Left lung (tissue), 10 donors: ENCODE measurements around the gene FBL. TPM values are rescaled to one million over a fixed set of nuclear protein-coding genes. Genes with fewer than 3 reads are reported as not detected.

Experiments
- ATAC-seq: fragments of 200-7000 bp; cut with Tn5 transposase; one replicate; pipeline ENCODE4 v1.9.1; 2020; ENCODE audit warnings: moderate library complexity
- DNase-seq, 4 donors: peaks; one replicate each; pipeline ENCODE4 v3.0.0-alpha.2; 2013 to 2020
- H3K27ac ChIP-seq, 2 donors: fragments of 200-600 bp; sonication (generic) in 1 of 2; one replicate each; pipeline versions ENCODE4 v1.5.0 to v1.8.0; 2020 to 2021
- H3K27me3 ChIP-seq, 2 donors: fragments of 200-600 bp; sonication (generic) in 1 of 2; one replicate each; pipeline versions ENCODE4 v1.5.0 to v1.8.0; 2020 to 2021
- H3K36me3 ChIP-seq, 2 donors: fragments of 200-600 bp; sonication (generic) in 1 of 2; one replicate each; pipeline versions ENCODE4 v1.5.0 to v1.8.0; 2020 to 2021
- H3K4me1 ChIP-seq, 2 donors: fragments of 200-600 bp; one replicate each; pipeline ENCODE4 v1.8.0; 2021
- H3K4me3 ChIP-seq, 2 donors: fragments of 200-600 bp; sonication (generic) in 1 of 2; one replicate each; pipeline versions ENCODE4 v1.5.0 to v1.8.0; 2020 to 2021; ENCODE audit warnings: mild to moderate bottlenecking in 1 of 2
- H3K9me3 ChIP-seq, 2 donors: fragments of 200-600 bp; sonication (generic) in 1 of 2; one replicate each; pipeline versions ENCODE4 v1.5.0 to v1.8.0; 2020 to 2021
- intact Hi-C, 2 donors: fragments of 100-400 bp; cut with DNase I; formaldehyde crosslinking; loops; one replicate each; pipeline versions ENCODE4 v1.11.2 to v1.14.2; 2022
- polyA plus RNA-seq, 6 donors: library from polyadenylated mRNA; unstranded; fragments of 120-200 nt; gene quantifications; one replicate each; pipeline ENCODE4 v1.2.1, GENCODE V29; 2013; ENCODE audit not compliant: insufficient read length in 6 of 6
- total RNA-seq, 2 donors: library from RNA; stranded (reverse); fragmentation: NEBNext Ultra II Directional; extraction: Animal tissue kit (Norgen Biotek cat#: 25700); gene quantifications; one replicate each; pipeline ENCODE4 v1.2.1, GENCODE V29; 2021
- TF ChIP-seq, protein P1 (sequence below), 2 donors: fragments of 200-600 bp; sonication (generic) in 1 of 2; IDR thresholded peaks; one replicate each; pipeline versions ENCODE4 v1.5.0 to v1.8.0; 2021; ENCODE audit warnings: antibody characterized with exemption in 2 of 2
- donor health status: DM: no; HTN: yes; CAD: no.
- donor health status: DM: no; HTN: no; CAD: no.

The FBL gene
- total and polyA plus RNA-seq, 8 donors, result 82.5 to 375 (median 340) TPM

DNA sequence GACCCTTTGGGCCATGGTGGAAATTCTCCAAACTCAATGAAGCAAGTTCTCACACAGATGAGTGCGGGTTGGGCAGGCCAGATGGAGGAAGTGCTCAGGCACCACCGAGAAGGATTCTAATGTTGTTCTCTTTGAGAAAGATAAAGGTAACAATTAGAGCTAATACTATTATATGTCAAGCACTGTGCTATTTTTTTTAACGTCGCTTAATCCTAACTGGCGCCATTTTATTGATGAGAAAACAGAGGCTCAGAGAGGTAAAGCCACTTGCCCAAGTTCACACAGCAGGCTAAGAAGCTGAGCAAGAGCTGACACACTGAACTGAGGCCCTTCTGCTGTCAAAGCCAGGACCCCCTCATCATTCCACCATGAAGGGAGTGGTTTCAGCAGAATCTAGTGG is 1.0 kb downstream of the FBL start:
- DNase-seq, result no peak
- Histone ChIP-seq H3K9me3 (no peaks in the 10 kb centered on the region), H3K27ac (no peak overlapping the region), H3K36me3 (peaks cover 0 to 1% of the 10 kb centered on the region in 2 donors), H3K4me3 (peak overlapping the region; percentile 71 to 86), H3K27me3 (no peaks in the 10 kb centered on the region), H3K4me1 (peaks cover 23 to 45% of the 10 kb centered on the region in 2 donors)
- intact Hi-C loops, result no loop called here
- TF ChIP-seq, protein P1, sequence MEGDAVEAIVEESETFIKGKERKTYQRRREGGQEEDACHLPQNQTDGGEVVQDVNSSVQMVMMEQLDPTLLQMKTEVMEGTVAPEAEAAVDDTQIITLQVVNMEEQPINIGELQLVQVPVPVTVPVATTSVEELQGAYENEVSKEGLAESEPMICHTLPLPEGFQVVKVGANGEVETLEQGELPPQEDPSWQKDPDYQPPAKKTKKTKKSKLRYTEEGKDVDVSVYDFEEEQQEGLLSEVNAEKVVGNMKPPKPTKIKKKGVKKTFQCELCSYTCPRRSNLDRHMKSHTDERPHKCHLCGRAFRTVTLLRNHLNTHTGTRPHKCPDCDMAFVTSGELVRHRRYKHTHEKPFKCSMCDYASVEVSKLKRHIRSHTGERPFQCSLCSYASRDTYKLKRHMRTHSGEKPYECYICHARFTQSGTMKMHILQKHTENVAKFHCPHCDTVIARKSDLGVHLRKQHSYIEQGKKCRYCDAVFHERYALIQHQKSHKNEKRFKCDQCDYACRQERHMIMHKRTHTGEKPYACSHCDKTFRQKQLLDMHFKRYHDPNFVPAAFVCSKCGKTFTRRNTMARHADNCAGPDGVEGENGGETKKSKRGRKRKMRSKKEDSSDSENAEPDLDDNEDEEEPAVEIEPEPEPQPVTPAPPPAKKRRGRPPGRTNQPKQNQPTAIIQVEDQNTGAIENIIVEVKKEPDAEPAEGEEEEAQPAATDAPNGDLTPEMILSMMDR (IDR thresholded peaks at IDR 0.05), result no peak
- no peak for ATAC-seq

DNA sequence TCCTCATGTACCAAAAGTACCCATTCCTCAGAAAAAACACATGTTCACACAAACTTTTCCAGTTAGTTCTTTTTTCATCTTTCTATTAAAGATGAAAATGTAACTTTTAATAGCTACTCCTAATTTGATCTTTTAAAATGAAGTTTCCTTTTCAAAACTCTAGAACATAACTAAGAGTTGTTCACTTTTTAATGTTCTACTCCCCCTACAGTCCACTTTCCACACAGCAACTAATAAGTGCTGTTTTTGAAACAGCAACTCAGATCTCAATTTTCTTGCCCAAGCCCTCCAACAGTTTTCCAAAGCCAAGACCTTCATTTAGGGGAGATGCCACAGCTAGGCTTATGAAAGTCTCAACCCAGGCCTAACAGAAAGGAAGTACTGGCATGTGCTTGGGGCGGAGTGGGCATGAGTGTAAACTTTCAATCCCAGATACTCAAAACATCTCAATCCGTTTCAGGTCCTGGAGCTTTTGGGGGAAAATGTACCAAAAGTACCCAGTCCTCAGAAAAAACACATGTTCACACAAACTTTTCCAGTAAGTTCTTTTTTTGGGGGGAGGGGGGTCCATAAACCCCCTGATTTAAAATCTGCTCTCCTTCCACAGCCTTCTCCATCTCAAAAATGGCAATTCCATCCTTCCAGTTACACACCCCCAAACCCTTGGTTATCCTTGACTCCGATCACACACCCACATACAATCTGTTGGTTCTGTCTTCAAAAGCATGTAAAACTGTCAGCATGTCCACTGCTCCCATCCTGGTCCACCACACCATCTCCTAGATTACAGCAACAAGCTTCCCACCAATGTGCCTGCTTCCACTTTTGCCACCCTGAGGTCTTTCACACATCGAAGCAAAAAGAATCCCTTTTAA is 2.0 kb downstream of the FBL start:
- Histone ChIP-seq H3K4me1 (peaks cover 23 to 45% of the 10 kb centered on the region in 2 donors), H3K27ac (no peak overlapping the region), H3K27me3 (no peaks in the 10 kb centered on the region), H3K36me3 (peaks cover 0 to 12% of the 10 kb centered on the region in 2 donors), H3K9me3 (no peaks in the 10 kb centered on the region), H3K4me3 (no peak overlapping the region)
- DNase-seq (peak in 2 of 4 donors; percentile 23 to 53), ATAC-seq (no peak)
- TF ChIP-seq, protein P1 (IDR thresholded peaks at IDR 0.05), result peak; percentile 50 to 58
- intact Hi-C loops, result no loop called here

DNA sequence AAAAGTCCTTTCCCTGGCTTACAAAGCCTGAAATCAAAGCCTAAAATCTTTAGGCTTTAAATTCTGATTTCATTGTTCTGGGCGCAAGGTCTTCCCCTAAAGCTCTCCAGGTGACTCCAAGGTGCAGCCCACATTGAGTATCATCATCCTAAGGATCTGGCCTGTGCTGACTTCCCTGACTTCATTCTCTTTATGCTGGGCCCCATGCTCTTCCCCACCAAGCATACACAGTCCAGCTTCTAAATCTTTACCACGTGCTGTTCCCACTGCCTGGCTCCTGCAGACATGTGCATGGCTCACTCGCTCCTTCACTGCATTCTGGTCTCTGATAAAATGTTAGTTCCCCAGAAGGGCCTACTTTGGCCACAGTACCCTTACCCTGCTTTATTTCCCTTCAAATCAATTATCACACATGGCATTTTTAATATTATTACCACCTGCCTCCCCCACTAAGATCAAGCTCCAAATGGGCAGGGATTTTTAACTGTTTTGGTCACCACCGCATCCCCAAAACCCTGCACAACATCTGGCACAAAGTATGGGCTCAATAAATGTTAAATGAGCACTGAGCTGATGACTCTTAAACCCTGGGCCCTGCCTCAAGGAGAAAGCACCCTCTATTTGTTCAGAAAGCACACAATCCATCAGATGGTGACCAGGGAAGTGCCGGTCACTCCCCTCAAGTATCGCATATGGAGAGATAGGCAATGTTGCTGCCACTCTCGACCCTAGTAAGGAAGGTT is 3.3 kb downstream of the FBL start:
- no peak for ATAC-seq
- no peaks in the 10 kb centered on the region for H3K9me3 ChIP-seq
- peaks cover 5 to 24% of the 10 kb centered on the region in 2 donors for H3K36me3 ChIP-seq
- peaks cover 23 to 45% of the 10 kb centered on the region in 2 donors for H3K4me1 ChIP-seq
- DNase-seq, result no peak
- H3K27me3 ChIP-seq, result no peaks in the 10 kb centered on the region
- intact Hi-C loops, result no loop called here
- TF ChIP-seq, protein P1 (IDR thresholded peaks at IDR 0.05), result no peak
- no peak overlapping the region for H3K27ac ChIP-seq
- H3K4me3 ChIP-seq, result no peak overlapping the region

DNA sequence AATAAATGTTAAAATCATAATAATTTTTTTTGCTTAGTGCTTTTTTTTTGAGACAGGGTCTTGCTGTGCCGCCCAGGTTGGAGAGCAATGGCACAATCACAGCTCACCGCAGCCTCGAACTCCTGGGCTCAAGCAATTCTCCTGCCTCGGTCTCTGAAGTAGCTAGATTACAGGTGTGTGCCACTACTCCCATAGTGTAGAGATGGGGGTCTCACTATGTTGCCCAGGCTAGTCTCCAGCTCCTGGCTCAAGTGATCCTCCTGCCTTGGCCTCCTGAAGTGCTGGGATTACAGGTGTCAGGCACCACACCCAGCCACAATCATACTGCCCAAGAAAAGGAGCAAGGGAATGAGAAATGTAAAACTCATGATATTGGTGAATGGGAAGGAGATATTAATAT is 5.1 kb downstream of the FBL start:
- peaks cover 16 to 40% of the 10 kb centered on the region in 2 donors for H3K4me1 ChIP-seq
- no peaks in the 10 kb centered on the region for H3K27me3 ChIP-seq
- ATAC-seq (no peak), DNase-seq (no peak)
- TF ChIP-seq, protein P1 (IDR thresholded peaks at IDR 0.05), result no peak
- no peak overlapping the region for H3K27ac ChIP-seq
- no peaks in the 10 kb centered on the region for H3K9me3 ChIP-seq
- intact Hi-C loops, result no loop called here
- peaks cover 5 to 43% of the 10 kb centered on the region in 2 donors for H3K36me3 ChIP-seq
- no peak overlapping the region for H3K4me3 ChIP-seq

DNA sequence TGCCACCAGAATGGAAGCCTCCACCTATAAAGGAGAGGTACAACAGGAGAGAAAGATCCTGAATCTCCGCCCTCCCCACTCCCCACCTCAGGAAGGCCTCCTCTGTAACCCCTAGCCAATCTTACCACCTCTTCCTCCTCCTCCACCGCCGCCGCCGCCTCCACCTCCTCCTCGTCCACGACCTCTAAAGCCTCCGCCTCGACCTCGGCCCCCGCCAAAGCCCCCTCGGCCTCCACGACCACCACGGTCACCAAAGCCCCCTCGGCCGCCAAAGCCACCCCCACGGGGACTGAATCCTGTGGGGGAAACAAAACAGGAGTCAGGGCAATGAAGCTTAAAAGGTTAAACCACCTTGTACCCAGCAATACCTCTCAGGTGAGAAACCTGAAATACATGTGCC is 5.7 kb downstream of the FBL start:
- no peak for ATAC-seq
- Histone ChIP-seq H3K27me3 (no peaks in the 10 kb centered on the region), H3K4me1 (peaks cover 14 to 35% of the 10 kb centered on the region in 2 donors), H3K4me3 (no peak overlapping the region), H3K9me3 (no peaks in the 10 kb centered on the region), H3K27ac (no peak overlapping the region), H3K36me3 (peaks cover 5 to 48% of the 10 kb centered on the region in 2 donors)
- TF ChIP-seq, protein P1 (IDR thresholded peaks at IDR 0.05), result no peak
- DNase-seq, result no peak
- intact Hi-C loops, result no loop called here
